ENCODE data around the gene PRICKLE2. TPM values are rescaled to one million over a fixed set of nuclear protein-coding genes. Genes with fewer than 3 reads are reported as not detected.

The PRICKLE2 gene
- total and polyA plus RNA-seq, 4 donors: 0.89 to 8.0 (median 3.2) TPM

GRCh38 chr3:64262574-64263114 is 37.4 kb upstream of the PRICKLE2 start:
- no peak for DNase-seq (ENCODE audit: low spot score)
- peaks cover 2 to 8% (median 4%) of the 10 kb centered on the region in 4 donors for H3K4me1 ChIP-seq (ENCODE audit: control insufficient read depth in 4 of 4, insufficient read depth in 4 of 4, low read length in 3 of 4)
- no peaks in the 10 kb centered on the region for H3K9me3 ChIP-seq (ENCODE audit: control insufficient read depth in 4 of 4, low read length in 3 of 4)
- no peaks in the 10 kb centered on the region for H3K27me3 ChIP-seq (ENCODE audit: control insufficient read depth in 4 of 4, insufficient read depth in 4 of 4, low read length in 3 of 4)
- no peak overlapping the region for H3K27ac ChIP-seq (ENCODE audit: low read depth in 1 of 2, low read length in 2 of 2)
- H3K9ac ChIP-seq (ENCODE audit: low read depth in 1 of 2, low read length in 2 of 2): no peak overlapping the region
- TF ChIP-seq FOXA2 (IDR thresholded peaks at IDR 0.05): no peak
- no peak for TF ChIP-seq EGR1 (IDR thresholded peaks at IDR 0.05; ENCODE audit: low read depth in 2 of 2)
- no peak for TF ChIP-seq GABPA (IDR thresholded peaks at IDR 0.05 in 1 of 2, conservative IDR thresholded peaks at IDR 0.05 in 1 of 2)
- no peak for TF ChIP-seq HNF4G (IDR thresholded peaks at IDR 0.05)
- TF ChIP-seq JUND (IDR thresholded peaks at IDR 0.05): no peak
- no peak for TF ChIP-seq RAD21 (IDR thresholded peaks at IDR 0.05)
- no peak for TF ChIP-seq NR2F2 (IDR thresholded peaks at IDR 0.05)
- no peak for TF ChIP-seq REST (IDR thresholded peaks at IDR 0.05)
- TF ChIP-seq ATF3 (IDR thresholded peaks at IDR 0.05): no peak
- no peak for TF ChIP-seq ZBTB33 (IDR thresholded peaks at IDR 0.05)
- no peak for TF ChIP-seq MAX (IDR thresholded peaks at IDR 0.05)
- WGBS: 89% methylated on average over 4 of the region's 4 CpGs
- no peak overlapping the region for H3K4me3 ChIP-seq (ENCODE audit: low read depth in 1 of 3, low read length in 3 of 3)
- no peaks in the 10 kb centered on the region for H3K36me3 ChIP-seq (ENCODE audit: control insufficient read depth in 4 of 4, insufficient read depth in 3 of 4, low read depth in 1 of 4, low read length in 3 of 4)

- Histone ChIP-seq H3K4me3 (ENCODE audit: low read depth in 1 of 3, low read length in 3 of 3) (no peak overlapping the region), H3K9ac (ENCODE audit: low read depth in 1 of 2, low read length in 2 of 2) (no peak overlapping the region), H3K27me3 (ENCODE audit: control insufficient read depth in 4 of 4, insufficient read depth in 4 of 4, low read length in 3 of 4) (no peaks in the 10 kb centered on the region), H3K4me1 (ENCODE audit: control insufficient read depth in 4 of 4, insufficient read depth in 4 of 4, low read length in 3 of 4) (no peaks in the 10 kb centered on the region), H3K27ac (ENCODE audit: low read depth in 1 of 2, low read length in 2 of 2) (no peak overlapping the region), H3K9me3 (ENCODE audit: control insufficient read depth in 4 of 4, low read length in 3 of 4) (no peaks in the 10 kb centered on the region), H3K36me3 (ENCODE audit: control insufficient read depth in 4 of 4, insufficient read depth in 3 of 4, low read depth in 1 of 4, low read length in 3 of 4) (no peaks in the 10 kb centered on the region)
- TF ChIP-seq MAX (IDR thresholded peaks at IDR 0.05) (no peak), EGR1 (IDR thresholded peaks at IDR 0.05; ENCODE audit: low read depth in 2 of 2) (no peak), JUND (IDR thresholded peaks at IDR 0.05) (no peak), FOXA1 (IDR thresholded peaks at IDR 0.05) (no peak)
- 65% methylated on average over 4 of the region's 4 CpGs for WGBS
- no peak for DNase-seq (ENCODE audit: low spot score)
Observed at GRCh38 chr3:64260431-64260830, 35.2 kb upstream of the PRICKLE2 start.

All from liver (tissue), 9 donors.